Nephron (organoid): Measurements from ENCODE around the gene SETD7.

Source experiments
- H3K27ac Mint-ChIP-seq, 3 experiments: 2 replicates each; pipeline ENCODE4 v1.8.0; 2020; ENCODE audit warnings: mixed read lengths in 3 of 3, mild to moderate bottlenecking in 2 of 3, moderate library complexity in 1 of 3
- H3K27me3 Mint-ChIP-seq: 2 replicates; pipeline ENCODE4 v1.8.0; 2021; ENCODE audit warnings: low read depth, mild to moderate bottlenecking, moderate library complexity, mixed read lengths
- H3K36me3 Mint-ChIP-seq: 2 replicates; pipeline ENCODE4 v1.8.0; 2020; ENCODE audit warnings: low read depth, mixed read lengths
- H3K4me1 Mint-ChIP-seq: 2 replicates; pipeline ENCODE4 v1.8.0; 2020; ENCODE audit warnings: mixed read lengths
- H3K4me3 Mint-ChIP-seq, 3 experiments: 2 replicates each; pipeline ENCODE4 v1.8.0; 2020; ENCODE audit warnings: mild to moderate bottlenecking in 3 of 3, mixed read lengths in 3 of 3, moderate library complexity in 2 of 3
- H3K9me3 Mint-ChIP-seq: 2 replicates; pipeline ENCODE4 v1.8.0; 2020; ENCODE audit warnings: mixed read lengths
- CTCF ChIP-seq, 3 experiments: fragments of 200-600 bp; sonication (generic); IDR thresholded peaks; one replicate each; pipeline ENCODE4 v1.5.0; 2021; ENCODE audit warnings: antibody characterized with exemption in 3 of 3; ENCODE audit not compliant: unreplicated experiment in 3 of 3

SETD7 gene

GRCh38 chr4:139567159-139567870 lies 11.3 kb upstream of the SETD7 start:
- H3K4me1 Mint-ChIP-seq, result peaks cover 27% of the 10 kb centered on the region
- H3K27ac Mint-ChIP-seq, result no peak overlapping the region
- TF ChIP-seq CTCF (IDR thresholded peaks at IDR 0.05; ENCODE audit: unreplicated experiment in 3 of 3), result no peak
- H3K36me3 Mint-ChIP-seq, result no peaks in the 10 kb centered on the region
- peaks cover 4% of the 10 kb centered on the region for H3K27me3 Mint-ChIP-seq
- H3K4me3 Mint-ChIP-seq, result no peak overlapping the region
- H3K9me3 Mint-ChIP-seq, result peaks cover 4% of the 10 kb centered on the region

GRCh38 chr4:139564502-139564901 lies 8.5 kb upstream of the SETD7 start:
- H3K36me3 Mint-ChIP-seq, result no peaks in the 10 kb centered on the region
- no peak for TF ChIP-seq CTCF (IDR thresholded peaks at IDR 0.05; ENCODE audit: unreplicated experiment in 3 of 3)
- H3K27me3 Mint-ChIP-seq, result peaks cover 12% of the 10 kb centered on the region
- H3K4me1 Mint-ChIP-seq, result peaks cover 37% of the 10 kb centered on the region
- H3K4me3 Mint-ChIP-seq, result no peak overlapping the region
- peaks cover 4% of the 10 kb centered on the region for H3K9me3 Mint-ChIP-seq
- no peak overlapping the region for H3K27ac Mint-ChIP-seq

GRCh38 chr4:139563515-139563914 lies 7.5 kb upstream of the SETD7 start:
- Mint-ChIP-seq H3K9me3 (peaks cover 4% of the 10 kb centered on the region), H3K4me1 (peaks cover 38% of the 10 kb centered on the region), H3K27me3 (peaks cover 22% of the 10 kb centered on the region), H3K4me3 (no peak overlapping the region), H3K27ac (peak overlapping the region in 2 of 3 experiments; percentile 1 to 15), H3K36me3 (no peaks in the 10 kb centered on the region)
- TF ChIP-seq CTCF (IDR thresholded peaks at IDR 0.05; ENCODE audit: unreplicated experiment in 3 of 3), result no peak

GRCh38 chr4:139562839-139563238 lies 6.8 kb upstream of the SETD7 start:
- peaks cover 29% of the 10 kb centered on the region for H3K27me3 Mint-ChIP-seq
- no peak overlapping the region for H3K27ac Mint-ChIP-seq
- no peak overlapping the region for H3K4me3 Mint-ChIP-seq
- H3K9me3 Mint-ChIP-seq, result peaks cover 4% of the 10 kb centered on the region
- peaks cover 41% of the 10 kb centered on the region for H3K4me1 Mint-ChIP-seq
- TF ChIP-seq CTCF (IDR thresholded peaks at IDR 0.05; ENCODE audit: unreplicated experiment in 3 of 3), result no peak
- H3K36me3 Mint-ChIP-seq, result no peaks in the 10 kb centered on the region

GRCh38 chr4:139562067-139562684 lies 6.2 kb upstream of the SETD7 start:
- no peak for TF ChIP-seq CTCF (IDR thresholded peaks at IDR 0.05; ENCODE audit: unreplicated experiment in 3 of 3)
- Mint-ChIP-seq H3K9me3 (peaks cover 4% of the 10 kb centered on the region), H3K4me1 (peaks cover 47% of the 10 kb centered on the region), H3K27ac (no peak overlapping the region), H3K27me3 (peaks cover 34% of the 10 kb centered on the region), H3K36me3 (no peaks in the 10 kb centered on the region), H3K4me3 (no peak overlapping the region)
